ENCODE results near the gene GUCD1. TPM values are rescaled to one million over a fixed set of nuclear protein-coding genes. Genes with fewer than 3 reads are reported as not detected.
A peak's percentile ranks its signal among the peaks of the same experiment; 100 is the strongest.
"Not testable (repeated sequence)": the region's sequence is repeated elsewhere in the genome, so short reads cannot be mapped to it uniquely, and the experiment has no call there.

The GUCD1 gene
- total RNA-seq, result 100 to 1,000 TPM; 215 to 315 (median 238) TPM

GRCh38 chr22:24554313-24555164 lies at the start of gene GUCD1:
Gene GUCD1, minus strand, starts transcription at chr22:24555138. Its CDS starts 147 bp downstream, at chr22:24554991.
- ATAC-seq, result peak; percentile 9 to 12
- Histone ChIP-seq H3K27ac (peak within 1 kb of the TSS; percentile 96 to 99 (median 99)), H3K36me3 (peaks cover 0 to 16% of the 10 kb centered on the region in 2 donors), H3K27me3 (no peaks in the 10 kb centered on the region), H3K4me3 (peak within 1 kb of the TSS; percentile 88 to 97 (median 96)), H3K4me1 (peaks cover 69 to 80% of the 10 kb centered on the region in 2 donors), H3K9me3 (no peaks in the 10 kb centered on the region)
- peak; percentile 27 to 54 for DNase-seq
- TF ChIP-seq, protein P1, sequence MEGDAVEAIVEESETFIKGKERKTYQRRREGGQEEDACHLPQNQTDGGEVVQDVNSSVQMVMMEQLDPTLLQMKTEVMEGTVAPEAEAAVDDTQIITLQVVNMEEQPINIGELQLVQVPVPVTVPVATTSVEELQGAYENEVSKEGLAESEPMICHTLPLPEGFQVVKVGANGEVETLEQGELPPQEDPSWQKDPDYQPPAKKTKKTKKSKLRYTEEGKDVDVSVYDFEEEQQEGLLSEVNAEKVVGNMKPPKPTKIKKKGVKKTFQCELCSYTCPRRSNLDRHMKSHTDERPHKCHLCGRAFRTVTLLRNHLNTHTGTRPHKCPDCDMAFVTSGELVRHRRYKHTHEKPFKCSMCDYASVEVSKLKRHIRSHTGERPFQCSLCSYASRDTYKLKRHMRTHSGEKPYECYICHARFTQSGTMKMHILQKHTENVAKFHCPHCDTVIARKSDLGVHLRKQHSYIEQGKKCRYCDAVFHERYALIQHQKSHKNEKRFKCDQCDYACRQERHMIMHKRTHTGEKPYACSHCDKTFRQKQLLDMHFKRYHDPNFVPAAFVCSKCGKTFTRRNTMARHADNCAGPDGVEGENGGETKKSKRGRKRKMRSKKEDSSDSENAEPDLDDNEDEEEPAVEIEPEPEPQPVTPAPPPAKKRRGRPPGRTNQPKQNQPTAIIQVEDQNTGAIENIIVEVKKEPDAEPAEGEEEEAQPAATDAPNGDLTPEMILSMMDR (IDR thresholded peaks at IDR 0.05 in 4 of 5, conservative IDR thresholded peaks at IDR 0.05 in 1 of 5), result no peak
- TF ChIP-seq POLR2A (IDR thresholded peaks at IDR 0.05), result peak; percentile 94 to 96
- in situ Hi-C loops (cut with MboI; ENCODE audit: low sequenced_read_pairs in 4 of 4), result no loop called here
- intact Hi-C loops (cut with DNase I; ENCODE audit: low total_unique reads), result loop anchor here (1.0 kb wide), 1 partner anchor 39 kb away; the partner anchor contains the start of gene LRRC75B

- H3K36me3 ChIP-seq; H3K27me3 ChIP-seq; H3K4me1 ChIP-seq; ATAC-seq; intact Hi-C loops (cut with DNase I; ENCODE audit: low total_unique reads); H3K4me3 ChIP-seq; DNase-seq; H3K27ac ChIP-seq; H3K9me3 ChIP-seq; in situ Hi-C loops (cut with MboI; ENCODE audit: low sequenced_read_pairs in 4 of 4): not testable (repeated sequence)
Observed at GRCh38 chr22:24603770-24604629, 49.1 kb upstream of the GUCD1 start.

DNA sequence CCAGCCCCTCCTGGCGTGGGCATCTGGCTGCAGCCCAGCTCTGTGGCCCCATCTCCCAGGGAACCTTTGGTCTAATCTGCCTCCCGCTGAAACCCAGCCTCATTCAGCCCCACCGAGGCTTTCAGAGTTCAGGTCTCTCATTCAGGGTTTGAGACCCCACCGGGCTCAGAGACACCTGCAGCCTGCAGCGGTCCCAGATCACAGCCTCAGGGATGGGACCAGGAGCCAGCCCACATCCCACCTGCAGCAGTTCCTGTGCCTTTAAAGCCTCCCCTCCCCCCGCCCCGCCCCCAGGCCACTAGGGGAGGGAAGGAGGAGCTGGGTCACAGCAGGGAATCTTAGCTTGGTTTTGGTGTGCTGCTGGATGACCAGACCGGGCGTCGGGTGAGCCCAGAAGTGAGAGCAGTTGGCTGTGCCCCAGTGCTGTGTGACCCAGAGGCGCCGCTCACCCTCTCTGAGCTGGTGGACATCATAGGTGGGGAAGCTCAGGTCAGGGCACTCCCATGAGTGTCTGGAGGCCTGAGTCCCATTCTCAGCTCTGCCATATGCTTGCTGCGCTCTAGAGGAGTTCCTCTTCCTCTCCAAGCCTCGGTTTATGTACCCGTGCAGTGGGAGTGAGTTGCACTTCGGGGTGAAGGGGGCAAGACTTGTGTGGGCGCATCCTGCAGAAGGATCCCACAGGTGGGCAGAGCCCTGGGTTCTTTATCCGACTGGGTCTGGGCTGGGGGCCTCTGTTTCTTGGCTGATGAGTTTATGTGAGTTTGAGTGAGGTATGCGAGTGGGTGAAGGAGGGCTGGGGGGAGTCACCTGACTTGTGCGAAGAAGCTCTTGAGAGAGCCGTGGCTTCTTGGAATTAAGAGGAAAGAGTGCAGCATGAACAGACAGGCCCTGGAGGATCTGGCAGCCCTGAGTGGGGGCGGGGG lies 48.2 kb upstream of the GUCD1 start, which contains the start of gene GGT1:
Gene GGT1 (plus strand): TSS at position 347 of the 923 bp plus-strand sequence. CDS start 7,889 bp downstream, outside the sequence.
- H3K27me3 ChIP-seq; DNase-seq; H3K4me3 ChIP-seq; intact Hi-C loops (cut with DNase I; ENCODE audit: low total_unique reads); H3K9me3 ChIP-seq; in situ Hi-C loops (cut with MboI; ENCODE audit: low sequenced_read_pairs in 4 of 4); H3K4me1 ChIP-seq; H3K36me3 ChIP-seq; H3K27ac ChIP-seq; ATAC-seq: not testable (repeated sequence)

GRCh38 chr22:24602105-24602749 lies 47.3 kb upstream of the GUCD1 start:
- ATAC-seq; H3K27ac ChIP-seq; H3K9me3 ChIP-seq; H3K36me3 ChIP-seq; H3K4me3 ChIP-seq; H3K4me1 ChIP-seq; DNase-seq; in situ Hi-C loops (cut with MboI; ENCODE audit: low sequenced_read_pairs in 4 of 4); H3K27me3 ChIP-seq; intact Hi-C loops (cut with DNase I; ENCODE audit: low total_unique reads): not testable (repeated sequence)

GRCh38 chr22:24601217-24602104 lies 46.5 kb upstream of the GUCD1 start:
- ATAC-seq (no peak), DNase-seq (no peak)
- in situ Hi-C loops (cut with MboI; ENCODE audit: low sequenced_read_pairs in 4 of 4) (no loop called here), intact Hi-C loops (cut with DNase I; ENCODE audit: low total_unique reads) (no loop called here)
- no peak for TF ChIP-seq POLR2A (IDR thresholded peaks at IDR 0.05)
- TF ChIP-seq, protein P1 (IDR thresholded peaks at IDR 0.05 in 4 of 5, conservative IDR thresholded peaks at IDR 0.05 in 1 of 5), result no peak
- no peaks in the 10 kb centered on the region for H3K36me3 ChIP-seq
- no peak overlapping the region for H3K27ac ChIP-seq
- H3K9me3 ChIP-seq, result no peaks in the 10 kb centered on the region
- H3K4me1 ChIP-seq, result no peaks in the 10 kb centered on the region
- H3K27me3 ChIP-seq, result no peaks in the 10 kb centered on the region
- no peak overlapping the region for H3K4me3 ChIP-seq

DNA sequence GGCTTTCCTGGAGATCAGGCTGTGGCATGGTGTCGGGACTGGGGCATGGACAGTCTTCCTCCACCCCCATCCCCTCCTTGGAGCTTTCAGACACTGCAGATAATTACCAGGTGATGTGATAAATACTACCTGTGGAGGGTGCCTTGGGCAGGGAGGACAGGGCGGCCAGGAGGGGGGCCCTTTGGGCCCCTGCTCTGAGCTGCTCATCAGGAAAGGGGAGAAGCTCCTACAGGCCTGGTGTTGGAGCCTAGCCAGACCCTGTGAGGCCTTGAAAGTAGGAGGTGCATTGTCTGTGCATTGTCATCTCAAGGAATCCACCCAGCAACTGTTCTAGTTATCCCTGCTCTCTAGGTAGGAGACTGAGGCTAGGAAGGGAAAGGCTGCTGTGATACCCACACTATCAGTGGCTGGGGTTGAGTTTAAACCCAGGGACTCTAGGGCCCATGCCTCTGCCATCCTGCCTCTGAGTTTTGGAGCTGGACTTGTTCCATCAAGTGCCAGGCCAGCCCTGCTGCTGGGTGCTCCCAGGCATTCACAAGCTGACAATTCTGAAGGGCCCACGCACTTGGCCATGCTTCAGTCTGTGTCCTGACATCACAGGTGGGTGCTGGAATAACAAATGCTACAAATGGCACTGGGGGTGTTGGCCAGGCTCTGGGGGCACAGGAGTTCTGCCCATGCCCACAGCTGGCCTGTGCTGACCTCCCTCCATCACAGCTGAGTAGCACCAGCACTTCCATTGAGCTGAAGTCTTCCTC lies 45.2 kb upstream of the GUCD1 start:
- intact Hi-C loops (cut with DNase I; ENCODE audit: low total_unique reads); in situ Hi-C loops (cut with MboI; ENCODE audit: low sequenced_read_pairs in 4 of 4): not testable (repeated sequence)

More for the DNA sequence above, 45.2 kb upstream of the GUCD1 start:
- DNase-seq, H3K9me3 ChIP-seq, H3K27me3 ChIP-seq, H3K27ac ChIP-seq, H3K4me1 ChIP-seq, H3K36me3 ChIP-seq, H3K4me3 ChIP-seq, ATAC-seq: not testable (repeated sequence)
